DLD1 (cell line): ENCODE data around the gene SLC13A4.
"Not testable (repeated sequence)": the region's sequence is repeated elsewhere in the genome, so short reads cannot be mapped to it uniquely, and the experiment has no call there.

Source experiments
- in situ Hi-C: cut with HindIII; loops from 2 replicates; pipeline ENCODE4 v1.10.0; 2017; ENCODE audit warnings: low sequenced_read_pairs

SLC13A4 gene

DNA sequence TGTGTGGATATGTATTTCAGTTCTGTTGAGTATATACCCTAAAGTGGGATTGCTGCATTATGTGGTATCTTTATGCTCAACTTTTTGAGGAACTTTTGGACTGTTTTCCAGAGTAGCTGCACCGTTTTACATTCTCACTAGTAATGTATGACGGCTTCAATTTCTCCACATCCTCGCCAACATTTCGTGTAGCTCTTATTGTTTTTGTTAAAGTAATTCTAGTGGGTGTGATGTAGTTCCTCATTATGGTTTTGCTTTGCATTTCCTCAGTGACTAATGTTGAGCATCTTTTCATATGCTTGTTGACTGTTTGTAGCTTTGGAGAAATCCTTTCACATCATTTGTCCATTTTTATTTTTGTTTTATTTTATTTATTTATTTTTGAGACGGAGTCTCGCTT is 61.1 kb downstream of the SLC13A4 start:
- in situ Hi-C loops: no loop called here

DNA sequence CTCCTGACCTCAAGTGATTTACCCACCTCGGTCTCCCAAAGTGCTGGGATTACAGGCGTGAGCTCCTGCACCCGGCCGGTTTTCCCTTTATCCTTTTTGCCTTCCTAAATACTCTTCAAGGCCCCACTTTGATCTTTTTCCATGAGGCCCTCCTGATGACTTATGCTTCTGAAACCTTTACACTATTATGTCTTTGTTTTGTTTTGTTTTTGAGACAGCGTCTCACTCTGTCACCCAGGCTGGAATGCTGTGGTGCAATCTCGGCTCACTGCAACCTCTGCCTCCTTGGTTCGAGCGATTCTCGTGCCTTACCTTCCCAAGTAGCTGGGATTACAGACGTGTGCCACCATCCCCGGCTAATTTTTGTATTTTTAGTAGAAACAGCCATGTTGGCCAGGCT is 61.8 kb downstream of the SLC13A4 start:
- in situ Hi-C loops: no loop called here

DNA sequence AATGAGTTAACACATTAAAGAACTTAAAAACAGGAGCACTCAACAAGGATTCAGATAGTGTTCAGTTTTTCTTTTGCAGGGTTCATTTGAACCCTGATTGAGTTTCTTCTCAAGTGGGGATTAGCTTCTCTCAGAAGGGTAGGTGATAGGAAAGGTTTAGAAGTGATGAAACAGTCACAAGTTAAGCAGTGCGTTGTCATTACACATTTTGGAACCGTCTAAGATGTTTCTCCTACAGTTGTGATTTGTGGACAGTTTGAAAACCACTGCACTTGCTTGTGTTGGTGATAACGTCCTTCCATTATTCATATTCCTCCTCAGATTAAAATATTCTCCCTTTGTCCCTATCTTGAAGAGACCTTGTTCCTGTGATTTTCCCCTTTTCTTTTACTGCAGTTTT is 62.9 kb downstream of the SLC13A4 start:
- in situ Hi-C loops: no loop called here

DNA sequence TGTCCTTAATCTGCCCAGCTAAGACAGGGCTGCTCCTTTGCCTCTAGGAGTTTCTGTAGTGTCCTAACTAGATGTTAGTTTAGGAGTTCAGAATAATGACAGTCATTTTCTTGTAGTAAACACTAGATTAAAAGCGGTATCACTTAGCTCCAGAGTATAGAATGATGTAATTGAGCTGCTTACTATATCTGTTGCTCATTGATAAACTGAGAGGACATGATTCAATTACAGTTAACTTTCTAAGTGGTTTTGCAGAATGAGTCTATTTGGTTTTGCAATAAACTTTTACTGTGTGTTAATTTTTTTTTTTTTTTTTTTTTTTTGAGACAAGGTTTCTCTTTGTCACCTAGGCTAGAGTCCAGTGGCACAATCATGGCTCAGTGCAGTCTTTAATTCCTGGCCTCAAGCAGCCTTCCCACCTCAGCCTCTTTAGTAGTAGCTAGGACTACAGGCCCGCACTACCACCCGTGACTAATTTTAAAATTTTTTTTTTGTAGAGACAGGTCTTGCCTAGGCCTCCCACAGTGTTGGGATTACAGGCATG is 63.9 kb downstream of the SLC13A4 start:
- in situ Hi-C loops: no loop called here

DNA sequence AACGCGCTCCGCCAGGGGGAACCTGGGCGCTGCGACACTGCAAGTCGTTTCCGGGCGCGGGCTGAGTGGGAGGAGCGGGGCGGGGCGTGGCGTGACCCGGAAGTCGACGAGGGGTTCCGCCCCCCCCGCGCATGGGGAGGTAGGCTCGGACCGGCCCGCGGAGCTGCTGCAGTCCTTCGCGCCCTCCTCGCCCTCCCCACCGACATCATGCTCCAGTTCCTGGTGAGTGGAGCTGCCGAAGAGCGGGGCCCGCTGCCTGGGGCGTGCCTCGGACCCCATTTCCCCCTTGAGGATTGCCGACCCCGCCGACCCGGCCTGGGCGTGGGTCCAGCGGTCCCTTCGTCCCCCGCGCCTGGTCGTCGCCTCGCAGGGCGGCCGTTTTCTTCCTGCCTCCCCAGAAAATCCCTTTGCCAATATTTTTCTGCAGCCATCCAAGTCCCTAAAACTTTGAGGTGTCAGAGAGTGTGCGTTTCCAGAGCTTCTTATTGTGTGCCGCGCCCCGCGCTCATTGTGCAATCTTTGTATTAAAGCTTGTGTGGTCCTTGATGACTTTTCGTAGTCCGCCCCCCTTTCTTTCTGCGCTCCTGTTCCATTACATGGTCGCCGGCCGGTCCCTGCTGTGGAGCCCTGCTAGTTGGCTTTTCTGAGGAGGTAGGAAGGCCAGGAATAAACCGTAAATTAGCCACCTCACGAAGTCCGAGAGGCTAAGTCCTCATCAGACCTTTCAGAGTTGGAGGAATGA is 65.4 kb downstream of the SLC13A4 start, which contains the start of gene STMP1:
Gene STMP1, plus strand, starts transcription at position 142 of the 742 bp plus-strand sequence.
- in situ Hi-C loops: no loop called here

DNA sequence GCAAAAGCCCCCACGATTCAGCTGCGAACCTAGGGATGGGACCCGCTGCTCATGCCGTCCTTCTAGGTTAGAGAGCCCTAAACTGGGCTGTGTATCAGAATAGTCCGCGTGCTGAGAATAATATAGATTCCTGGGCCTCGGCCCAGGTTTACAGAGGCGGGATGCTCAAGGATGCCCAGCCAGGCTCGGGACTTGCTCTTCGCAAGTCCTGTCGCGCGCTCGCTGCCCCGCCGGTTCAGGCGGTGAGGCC is 65.9 kb downstream of the SLC13A4 start:
- in situ Hi-C loops: no loop called here

DNA sequence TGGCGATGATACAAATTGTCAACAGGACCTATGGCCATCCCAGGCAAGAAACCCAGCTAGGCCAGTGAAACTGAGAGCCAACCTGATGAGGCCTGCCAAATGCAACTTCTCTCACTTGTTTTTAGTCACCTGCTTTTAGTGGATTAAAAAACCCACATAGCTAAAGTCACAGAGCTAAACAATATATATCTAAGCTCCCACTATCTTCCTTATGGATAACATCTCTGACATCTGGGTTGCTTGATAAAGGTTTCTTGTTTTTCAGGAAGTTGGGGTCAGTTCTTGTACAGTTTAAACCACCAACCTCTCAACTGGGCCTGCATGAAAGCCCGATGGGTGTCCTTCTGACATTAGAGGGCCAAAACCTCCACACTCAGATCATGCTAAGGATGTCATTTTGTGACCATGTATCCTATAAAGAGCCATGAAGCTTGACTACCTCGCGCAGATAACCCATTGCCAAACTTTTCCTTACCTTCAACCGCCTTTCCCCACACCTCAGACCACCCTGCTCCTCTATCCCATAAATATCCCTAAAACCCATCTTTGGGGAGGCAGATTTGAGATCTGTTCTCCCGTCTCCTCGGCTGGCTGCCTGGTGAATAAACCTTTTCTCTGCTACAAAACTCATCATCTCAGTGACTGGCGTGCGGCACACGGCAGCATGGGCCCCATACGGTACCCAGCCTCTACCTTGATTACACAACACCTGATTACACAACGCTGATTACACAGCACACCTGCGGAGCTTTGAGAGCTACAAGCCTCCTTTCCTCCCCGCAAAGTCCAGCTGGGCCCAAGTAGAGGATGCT is 66.5 kb downstream of the SLC13A4 start:
- in situ Hi-C loops: no loop called here

DNA sequence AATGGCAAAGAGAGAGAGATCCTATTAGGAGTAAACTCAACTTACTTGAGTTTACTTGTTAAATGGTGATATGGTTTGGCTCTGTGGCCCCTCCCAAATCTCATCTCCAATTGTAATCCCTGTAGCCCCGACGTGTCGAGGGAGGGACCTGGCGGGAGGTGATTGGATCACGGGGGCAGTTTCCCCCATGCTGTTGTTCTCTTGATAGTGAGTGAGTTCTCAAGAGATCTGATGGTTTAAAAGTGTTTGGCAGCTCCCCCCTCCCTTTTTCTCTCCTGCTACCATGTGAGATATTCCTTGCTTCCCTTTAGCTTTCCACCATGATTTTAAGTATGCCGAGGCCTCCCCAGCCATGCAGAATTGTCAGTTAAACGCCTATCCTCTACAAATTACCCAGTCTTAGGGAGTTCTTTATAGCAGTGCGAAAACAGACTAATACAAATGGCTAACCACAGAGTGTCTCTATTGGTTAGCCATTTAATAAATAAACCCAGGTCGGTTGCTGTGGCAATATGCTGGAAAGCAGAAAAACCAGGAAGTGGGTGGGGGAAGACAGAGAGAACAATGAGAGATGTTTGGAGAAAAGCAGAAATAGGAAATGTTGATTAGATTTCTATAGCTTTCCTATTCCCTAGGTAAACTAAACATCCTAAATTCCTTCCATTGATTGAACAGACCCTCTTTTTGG is 68.7 kb downstream of the SLC13A4 start:
- in situ Hi-C loops: no loop called here

DNA sequence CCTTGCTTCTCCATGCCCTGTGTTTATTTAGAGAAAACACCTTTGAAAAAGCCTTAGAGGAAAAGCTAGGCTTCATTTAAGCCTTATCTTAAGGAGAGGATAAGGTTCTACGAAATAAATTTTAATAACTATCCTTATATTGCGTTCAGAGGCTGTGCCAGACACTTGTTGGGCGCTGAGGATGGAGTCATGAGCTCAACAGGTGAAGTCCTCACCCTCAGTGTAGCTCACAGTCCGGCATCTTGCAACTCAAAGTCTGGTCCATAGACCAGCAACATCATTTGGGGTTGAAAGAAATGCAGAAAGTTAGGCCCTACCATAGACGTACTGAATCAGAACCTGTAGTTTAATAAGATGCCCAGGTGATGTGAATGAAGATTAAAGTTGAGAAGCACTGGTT is 69.4 kb downstream of the SLC13A4 start:
- in situ Hi-C loops: no loop called here

DNA sequence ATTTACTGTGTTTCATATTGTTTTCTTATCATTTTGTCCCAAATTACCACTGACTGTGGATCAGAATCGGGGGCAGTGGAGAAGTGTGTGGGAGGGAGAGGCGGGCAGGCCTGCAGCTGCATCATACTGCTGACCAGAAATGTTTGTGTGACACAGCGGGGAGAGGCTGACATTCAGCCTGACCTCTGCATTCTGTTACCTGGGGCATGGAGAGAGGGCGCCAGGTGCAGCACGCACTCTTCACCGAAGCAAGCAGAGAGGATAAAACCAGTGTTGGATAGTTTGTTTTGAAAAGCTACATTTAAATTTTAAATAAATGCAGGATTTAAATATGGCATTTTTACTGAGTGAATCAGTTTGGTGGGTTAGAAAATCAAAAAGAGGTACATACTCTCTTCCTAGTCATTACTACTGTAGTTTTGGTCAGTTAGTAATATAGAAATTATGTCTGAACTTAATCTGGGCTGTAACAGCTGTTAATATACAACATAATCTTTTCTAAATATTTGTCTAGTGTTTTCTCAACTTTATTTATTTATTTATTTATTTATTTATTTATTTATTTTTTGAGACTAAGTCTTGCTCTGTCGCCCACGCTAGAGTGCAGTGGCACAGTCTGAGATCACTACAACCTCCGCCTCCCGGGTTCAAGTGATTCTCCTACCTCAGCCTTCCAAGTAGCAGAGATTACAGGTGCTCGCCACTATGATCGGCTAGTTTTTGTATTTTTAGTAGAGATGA is 74.5 kb downstream of the SLC13A4 start:
- in situ Hi-C loops: no loop called here

DNA sequence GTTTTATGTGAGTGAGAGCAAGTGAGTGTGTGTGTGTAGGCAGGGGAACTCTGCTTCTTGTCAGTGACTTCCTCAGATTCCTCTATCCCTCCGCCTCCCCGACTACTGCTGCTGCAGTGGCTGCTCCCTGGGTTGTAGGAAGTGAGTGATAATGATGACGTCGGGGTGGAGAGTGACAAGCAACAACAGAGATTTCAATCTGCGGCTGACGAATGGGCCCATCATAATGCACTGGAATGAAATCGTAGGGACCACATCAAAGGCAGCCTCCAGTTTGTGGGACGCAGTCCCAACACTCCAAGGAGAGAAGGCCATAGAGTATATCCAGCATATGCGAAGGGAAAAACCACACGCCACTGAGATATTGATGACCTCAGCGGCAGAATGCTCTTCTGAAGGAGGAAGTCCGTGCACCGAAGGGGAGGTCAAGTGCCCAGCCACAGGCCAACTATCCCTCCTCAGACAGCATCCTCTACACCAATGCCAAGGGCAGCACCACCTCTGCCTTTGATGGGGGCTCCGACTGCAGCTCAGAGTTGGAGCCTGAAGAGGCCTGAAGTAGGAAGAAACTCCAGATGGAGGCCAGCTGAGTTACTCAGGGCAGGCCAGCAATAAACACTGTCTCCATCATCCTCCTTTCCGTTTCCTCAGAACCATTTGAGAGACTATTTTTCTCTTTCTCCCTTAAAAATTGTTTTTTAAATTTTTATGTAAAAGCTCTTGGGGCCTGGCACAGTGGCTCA is 77.0 kb downstream of the SLC13A4 start:
- in situ Hi-C loops: no loop called here

DNA sequence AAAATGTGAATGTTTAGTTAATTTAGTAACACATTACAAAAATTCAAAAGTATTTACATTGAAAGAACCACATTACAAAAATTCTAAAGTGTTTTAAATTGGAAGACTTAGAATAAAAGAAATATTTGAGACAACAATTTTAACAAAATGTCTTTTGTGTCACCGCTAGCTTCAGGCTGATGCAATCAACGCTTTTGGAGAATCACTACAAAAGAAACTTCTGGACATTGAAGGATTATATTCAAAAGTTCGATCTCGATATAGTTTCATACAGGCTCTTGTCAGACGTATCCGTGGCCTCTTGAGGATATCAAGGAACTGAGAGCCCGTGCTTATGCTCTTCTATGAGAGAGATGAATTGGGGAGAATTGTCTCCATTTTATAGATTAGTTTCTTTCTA is 79.8 kb downstream of the SLC13A4 start:
- in situ Hi-C loops: no loop called here

DNA sequence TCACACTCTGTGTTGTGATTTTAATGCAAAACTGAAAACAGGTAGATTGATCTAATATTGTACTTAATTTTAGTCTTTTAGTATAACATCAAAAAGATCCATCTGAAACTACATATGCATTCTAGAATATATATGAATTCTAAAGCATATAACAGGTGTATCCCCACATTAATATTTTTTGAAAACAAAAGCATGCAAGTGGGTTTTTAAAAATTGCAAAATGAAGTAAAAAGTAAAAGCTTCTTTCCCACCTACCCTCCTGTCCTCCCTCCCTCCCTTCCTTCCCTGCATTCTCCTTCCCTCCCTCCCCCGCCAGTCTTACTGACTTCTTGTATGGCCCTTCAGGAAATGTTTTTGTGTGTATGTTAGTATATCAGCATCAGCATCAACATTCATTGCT is 80.2 kb downstream of the SLC13A4 start:
- in situ Hi-C loops: no loop called here

DNA sequence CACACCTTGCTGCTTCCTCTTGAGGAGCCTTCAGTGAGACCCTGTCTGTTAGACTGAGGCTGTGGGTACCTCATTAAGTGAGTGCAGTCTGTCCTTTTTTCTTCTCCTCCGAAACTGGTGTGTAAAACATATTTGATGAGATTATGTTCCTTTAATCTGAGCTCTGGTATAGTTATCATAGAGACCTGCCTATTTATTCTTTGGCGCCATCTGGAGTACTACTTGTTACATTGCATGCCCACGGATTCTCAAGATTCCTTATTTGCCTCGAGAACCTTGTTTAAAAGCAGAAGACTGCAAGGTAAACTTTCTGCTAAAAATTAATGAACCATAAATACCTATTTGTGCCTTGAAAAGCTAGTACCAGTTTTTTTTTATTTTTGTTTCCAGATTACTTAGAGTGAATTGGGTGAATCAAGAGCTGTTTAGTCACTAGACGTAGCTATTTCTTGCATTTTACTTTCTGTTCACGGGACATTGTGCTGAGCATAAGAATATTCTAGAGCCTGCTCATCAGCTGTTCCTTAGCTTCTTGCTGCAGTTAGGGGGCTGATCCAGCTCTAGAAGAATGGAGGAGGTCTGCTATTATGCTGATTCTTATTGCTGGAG is 82.6 kb downstream of the SLC13A4 start:
- in situ Hi-C loops: no loop called here

DNA sequence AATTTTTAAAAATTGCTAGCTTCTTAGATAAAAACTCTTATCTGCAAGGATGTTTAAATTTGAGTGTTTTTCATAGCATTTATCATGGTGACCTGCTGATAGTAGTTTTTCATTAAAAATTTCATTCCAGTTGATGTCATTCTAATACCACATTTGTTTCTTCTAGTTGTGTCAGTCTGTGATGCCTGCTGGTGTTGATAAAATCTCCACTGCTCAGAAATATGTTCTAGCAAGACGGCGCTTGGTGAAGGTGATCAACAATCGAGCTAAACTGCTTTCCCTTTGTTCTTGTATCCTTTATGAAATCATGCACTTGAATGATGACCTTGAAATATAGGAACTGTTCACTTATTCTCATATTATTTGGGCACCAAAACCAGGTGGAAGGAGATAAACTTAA is 83.3 kb downstream of the SLC13A4 start:
- in situ Hi-C loops: no loop called here

DNA sequence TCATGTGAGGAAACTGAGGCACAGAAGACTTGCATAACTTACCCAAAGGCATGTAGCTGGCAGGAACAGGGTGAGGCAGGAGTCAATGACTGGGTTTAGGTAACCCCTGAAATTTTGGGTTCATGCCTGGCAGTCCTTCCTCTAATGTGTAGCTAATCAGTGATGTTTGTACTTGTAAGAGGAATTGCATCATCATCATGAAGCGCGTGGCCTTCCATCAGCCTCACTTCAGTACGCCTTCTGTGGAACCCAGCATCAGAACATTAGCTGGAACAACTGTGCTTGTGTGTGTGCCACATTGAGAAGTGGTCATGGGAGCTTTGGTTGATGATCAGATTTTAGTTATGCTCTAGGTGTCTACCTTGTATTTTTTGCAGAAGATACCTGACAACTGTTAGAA is 83.8 kb downstream of the SLC13A4 start:
- in situ Hi-C loops: no loop called here

DNA sequence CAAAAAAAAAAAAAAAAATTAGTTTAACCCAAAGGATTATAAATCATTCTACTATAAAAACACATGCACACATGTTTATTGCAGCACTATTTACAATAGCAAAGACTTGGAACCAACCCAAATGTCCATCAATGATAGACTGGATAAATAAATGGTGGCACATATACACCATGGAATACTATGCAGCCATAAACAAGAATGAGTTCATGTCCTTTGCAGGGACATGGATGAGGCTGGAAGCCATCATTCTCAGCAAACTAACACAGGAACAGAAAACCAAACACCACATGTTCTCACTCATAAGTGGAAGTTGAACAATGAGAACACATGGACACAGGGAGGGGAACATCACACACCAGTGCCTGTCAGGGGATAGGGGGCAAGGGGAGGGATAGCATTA is 88.3 kb downstream of the SLC13A4 start:
- in situ Hi-C loops: not testable (repeated sequence)

DNA sequence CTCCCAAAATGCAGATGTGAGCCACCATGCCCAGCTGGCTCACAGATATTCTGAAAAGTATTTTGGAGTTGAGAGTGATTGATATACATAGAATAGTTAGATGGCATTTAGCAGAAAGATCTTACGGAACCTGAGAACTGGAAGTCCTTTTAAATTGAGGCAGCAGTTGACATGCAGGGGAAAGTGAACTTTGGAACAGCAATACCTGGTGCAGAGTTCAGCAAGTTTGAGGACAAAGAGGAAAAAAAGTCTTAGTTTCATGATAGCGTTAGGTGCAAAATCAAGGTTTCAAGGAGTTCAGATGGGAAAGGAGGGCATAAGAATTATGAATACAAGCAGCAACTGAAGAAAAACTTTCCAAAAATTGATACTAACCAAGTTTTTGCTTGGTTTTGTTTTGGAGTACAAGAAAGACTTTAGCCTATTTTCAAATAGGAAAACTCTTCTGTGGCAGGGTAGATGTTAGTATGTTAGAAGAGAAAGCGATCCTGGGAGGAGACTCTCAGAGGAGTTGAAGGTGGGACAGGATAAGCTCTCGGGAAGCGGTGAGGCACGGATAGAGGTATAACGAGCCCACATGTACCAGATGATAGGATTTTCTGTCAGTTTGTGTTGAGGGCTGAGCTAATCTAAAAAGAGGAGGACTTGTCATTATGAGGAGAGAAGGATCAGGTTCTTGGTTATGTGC is 93.7 kb downstream of the SLC13A4 start:
- in situ Hi-C loops: no loop called here
